ENCODE data around the gene CREB1.
"Not testable (repeated sequence)": the region's sequence is repeated elsewhere in the genome, so short reads cannot be mapped to it uniquely, and the experiment has no call there.

The CREB1 gene

DNA sequence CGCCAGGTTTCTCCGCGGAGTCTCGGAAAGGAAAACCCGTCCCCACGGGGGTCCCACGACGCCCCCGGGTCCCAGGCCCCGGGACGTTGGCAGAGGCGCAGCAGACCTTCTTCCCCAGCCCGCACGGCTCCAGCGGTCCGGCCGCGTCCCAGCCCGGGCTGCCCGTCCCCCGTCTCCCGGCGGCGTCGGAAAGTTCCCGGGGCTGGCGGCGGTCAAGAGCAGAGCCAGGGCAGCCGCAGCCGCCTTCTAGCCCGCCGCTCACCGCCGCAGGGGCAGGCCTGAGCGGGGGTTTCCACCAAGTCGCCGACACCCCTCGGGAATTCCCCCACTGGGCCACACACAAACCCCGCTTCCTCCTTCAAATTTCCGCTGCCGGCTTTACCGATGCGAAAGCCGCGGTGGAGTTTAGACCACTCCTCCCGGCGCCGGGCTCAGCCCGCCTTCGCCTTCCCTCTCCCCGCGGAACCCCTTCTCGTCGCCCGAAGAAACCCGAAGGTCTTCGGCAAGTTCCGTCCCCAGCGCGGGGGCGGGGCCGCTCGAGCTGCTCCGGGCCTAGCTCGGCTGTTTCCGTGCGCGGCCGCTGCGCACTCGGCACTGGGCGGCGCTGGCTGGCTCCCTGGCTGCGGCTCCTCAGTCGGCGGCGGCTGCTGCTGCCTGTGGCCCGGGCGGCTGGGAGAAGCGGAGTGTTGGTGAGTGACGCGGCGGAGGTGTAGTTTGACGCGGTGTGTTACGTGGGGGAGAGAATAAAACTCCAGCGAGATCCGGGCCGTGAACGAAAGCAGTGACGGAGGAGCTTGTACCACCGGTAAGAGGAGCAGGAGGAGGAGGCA is at the start of gene CREB1:
Gene CREB1, plus strand, starts transcription at position 633 of the 830 bp plus-strand sequence. CDS start 25,674 bp downstream, outside the sequence.
- DNase-seq = peak; percentile 97

DNA sequence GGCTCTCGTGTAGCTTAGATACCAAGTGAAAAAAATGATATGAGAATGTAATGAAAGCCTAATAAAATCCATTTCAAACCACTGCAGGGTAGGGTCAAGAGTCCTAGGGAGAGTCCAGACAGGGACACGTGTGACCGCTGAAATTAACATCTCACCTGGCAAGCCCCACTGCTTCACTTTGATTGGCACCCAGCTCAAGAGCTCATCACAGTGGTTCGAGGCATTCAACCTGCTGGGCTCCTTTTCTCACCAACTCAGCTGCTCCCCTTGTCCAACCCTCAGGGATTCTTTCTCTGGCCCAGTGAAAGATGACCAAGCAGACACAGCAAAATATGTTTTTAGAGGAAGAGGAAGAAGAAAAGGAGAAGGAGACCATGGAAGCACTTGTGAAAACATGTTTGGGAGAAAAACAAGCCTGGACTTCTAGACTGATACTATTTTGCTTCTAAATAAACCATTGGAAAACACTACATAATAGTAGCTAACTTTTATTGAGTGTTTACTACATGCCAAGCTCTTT is 49.2 kb upstream of the CREB1 start:
- DNase-seq = no peak

DNA sequence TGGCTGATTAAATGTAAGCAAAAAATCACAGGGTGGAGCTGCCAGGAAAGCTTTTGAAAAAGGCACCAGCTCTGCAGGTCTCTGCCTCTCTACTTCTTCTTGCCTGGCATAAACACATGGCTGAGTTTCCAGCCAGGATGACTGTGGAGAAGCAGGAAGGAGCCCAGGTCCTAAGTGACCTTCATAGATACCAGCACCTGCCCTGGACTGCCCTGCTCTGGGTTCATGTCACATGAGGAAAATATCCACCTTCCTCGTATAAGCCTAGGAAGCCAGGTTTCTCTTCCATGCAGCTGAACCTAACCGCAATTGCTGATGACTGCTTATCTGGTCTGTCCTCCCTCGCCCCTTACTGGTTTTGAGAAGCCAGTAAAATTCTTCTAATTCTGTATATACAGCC is 47.8 kb upstream of the CREB1 start:
- DNase-seq = peak; percentile 68

DNA sequence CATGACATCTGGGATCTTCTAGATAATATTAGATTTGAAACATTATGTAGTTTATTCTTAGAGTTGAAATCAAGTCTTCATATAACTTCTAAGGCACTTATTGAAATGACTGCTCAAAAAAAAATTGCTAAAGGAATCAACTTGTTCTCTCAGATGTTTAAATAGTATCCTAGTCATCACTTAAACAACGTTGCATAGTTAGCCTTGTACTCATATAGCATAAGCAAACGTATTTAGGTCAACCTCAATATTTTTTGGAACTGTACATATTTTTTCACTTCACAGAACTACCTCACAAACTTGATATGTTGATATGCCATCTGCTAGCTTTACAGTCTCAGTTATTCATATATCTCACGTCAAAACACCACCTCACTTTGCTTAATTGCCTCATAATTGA is 47.1 kb upstream of the CREB1 start:
- no peak for DNase-seq

DNA sequence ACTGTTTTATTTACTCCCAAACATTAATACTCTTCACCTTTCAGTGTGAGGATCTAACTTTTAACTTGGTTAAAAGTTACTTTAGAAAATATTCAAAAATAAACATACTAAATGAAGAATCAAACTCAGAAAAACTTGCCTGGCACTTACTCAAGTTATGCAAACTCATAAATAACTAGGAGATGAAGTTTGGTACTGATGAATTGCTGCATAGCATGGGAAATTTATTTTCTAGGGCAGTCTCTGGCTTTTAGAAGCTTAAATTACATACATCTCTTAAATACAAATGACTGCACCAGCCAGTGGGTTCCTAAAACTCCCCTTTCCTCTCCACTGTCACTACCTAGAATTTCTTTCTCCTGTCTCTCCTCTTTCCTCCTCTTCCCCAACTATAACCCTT is 46.7 kb upstream of the CREB1 start:
- DNase-seq = no peak

DNA sequence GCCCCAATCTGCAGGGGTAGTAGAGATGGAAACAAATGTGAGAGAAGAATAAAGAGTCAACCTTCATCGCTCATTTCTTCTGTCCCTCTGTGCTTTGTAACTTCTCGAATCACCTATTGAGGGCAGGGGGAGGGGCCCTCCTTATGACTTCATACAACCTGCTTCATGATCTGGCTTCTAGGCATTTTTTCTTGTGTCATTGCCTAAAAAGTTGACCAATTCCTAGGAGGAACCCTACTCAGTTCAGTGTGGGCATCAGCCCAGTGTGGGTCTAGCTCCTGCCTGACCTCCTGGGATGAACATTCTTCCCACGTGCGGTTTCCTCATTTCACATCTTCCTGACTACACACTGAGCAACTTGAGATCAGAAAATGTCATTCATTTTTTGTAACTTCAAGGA is 46.3 kb upstream of the CREB1 start:
- no peak for DNase-seq

DNA sequence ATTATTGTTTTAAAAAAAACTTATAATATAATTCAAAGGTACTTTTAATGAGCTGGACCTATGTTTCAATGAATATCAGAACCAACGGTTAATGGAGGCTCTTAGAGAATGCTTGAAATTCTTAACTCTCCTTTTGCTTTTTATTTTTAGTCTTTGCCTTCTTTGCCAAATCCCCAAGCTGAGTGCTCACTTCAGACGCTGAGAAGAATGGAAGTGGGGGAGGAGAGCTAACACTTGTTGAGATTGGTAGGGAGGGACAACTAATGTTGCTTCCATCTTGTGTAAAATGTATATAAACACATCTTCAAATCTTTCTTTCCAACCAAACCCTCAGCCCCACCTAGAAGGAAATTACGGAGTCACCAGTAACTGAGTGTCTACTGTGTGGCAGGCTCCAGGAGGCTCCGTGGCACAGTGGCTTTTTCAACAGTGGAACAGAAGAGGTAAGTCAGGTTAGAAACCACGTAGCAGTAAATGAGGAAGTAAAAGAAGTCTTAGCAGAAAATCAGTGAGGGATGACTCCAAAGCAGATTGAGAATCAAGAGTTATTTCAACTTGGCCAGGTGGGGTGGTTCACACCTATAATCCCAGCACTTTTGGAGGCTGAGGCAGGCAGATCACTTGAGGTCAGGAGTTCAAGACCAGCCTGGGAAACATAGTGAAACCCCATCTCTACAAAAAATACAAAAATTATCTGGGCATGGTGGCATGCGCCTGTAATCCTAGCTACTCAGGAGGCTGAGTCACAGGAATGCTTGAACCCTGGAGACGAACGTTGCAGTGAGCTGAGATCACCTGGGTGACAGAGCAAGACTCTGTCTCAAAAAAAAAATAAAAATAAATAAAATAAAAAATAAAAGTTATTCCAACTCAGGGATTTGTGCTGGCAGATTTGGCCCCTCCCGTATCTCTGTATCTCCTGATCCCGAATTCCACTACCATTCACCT is 45.0 kb upstream of the CREB1 start:
- DNase-seq = no peak

DNA sequence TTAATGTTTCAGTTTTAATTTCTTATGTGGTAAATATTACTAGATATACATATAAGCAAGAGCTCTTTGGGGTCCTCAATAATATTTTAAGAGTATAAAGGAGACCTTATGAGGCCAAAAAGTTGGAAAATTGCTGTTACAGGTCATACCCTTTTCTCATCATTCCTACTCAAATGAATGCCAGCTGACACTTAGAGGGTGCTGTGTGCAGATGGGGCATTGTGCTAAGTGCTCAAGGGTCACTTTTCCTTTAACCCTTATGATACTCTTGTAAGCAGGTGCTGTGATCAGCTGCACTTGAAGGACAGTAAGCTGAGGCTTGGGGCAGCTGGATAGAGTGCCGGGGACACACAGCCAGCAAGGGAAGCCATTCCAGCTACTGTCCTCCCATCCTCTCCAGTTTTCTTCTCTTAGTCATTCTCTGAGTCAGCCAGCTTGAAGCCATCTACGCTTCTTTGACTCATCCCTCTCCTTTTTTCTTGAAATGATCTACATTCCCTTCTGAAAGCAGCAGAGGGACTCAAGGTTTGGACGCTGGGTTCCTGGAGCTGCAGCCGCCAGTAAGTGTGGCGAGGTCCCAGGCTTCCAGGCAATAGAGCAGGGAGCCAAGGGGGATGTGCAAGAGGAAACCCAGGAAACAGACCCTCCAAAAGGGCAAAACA is 42.0 kb upstream of the CREB1 start:
- DNase-seq = no peak

DNA sequence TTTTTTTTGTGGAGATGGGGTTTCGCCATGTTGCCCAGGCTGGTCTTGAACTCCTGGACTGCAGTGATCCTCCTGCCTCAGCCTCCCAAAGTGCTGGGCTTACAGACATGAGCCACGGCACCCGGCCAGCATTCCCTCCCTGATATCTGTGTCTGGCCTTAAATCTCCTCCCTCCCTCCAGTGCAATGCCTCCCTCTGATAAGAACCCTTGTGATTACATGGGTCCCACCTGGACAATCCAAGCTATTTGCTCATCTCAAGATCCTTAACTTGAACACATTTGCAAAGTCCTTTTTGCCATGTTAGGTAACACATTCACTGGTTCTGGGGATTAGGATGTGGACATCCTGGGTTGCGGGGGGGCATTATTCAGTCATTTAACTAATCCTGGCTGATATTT is 40.5 kb upstream of the CREB1 start:
- no peak for DNase-seq

DNA sequence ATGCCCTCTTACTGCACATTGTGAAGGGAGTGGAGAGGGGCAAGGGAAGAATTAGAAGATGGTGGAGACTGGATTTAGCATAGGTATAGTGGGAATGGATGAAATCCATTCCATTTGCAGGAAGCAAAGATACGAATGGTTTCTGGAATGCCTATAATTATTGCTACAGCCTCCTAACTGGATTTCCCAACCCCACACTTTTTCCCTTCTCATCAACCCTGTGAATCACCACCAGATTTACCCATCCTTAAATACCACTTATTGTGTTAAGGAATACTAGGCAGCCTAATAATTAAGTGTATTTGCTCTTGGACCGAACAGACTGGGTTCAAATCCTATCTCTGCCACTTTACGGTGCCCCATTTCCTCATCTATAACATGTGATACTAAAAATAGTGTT is 39.3 kb upstream of the CREB1 start:
- no peak for DNase-seq

DNA sequence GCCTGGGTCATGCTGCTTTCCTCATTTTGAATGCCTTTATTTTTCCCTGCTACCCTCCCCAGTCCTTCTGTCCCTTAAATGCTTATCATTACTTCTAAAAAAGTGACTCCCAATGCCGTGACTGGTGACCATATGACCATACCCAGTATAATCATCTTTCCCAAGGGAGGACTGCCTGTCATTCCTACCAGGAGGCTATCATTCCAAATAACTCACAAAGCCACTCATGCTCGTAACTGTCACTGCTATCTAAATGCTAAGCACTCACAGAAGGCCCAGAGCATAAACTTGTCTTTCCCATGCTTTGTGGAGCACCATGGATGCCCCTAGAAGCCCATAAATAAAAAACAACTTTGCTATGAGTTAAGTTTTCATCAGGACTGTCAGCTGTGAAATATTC is 38.7 kb upstream of the CREB1 start:
- no peak for DNase-seq

DNA sequence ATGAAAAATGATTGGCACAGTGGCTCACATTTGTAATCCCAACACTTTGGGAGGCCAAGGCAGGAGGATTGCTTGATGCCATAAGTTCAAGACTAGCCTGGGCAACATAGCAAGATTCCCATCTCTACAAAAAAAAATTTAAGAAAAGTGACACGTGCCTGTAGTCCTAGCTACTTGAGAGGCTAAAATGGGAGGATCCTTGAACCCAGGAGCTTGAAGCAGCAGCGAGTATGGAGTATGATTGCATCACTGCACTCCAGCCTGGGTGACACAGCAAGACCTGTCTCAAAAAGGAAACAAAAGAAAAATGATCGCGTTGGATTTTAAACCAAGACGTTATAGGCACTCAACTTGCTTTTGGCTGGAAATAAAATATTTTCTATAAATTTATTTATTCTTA is 37.8 kb upstream of the CREB1 start:
- DNase-seq = no peak

DNA sequence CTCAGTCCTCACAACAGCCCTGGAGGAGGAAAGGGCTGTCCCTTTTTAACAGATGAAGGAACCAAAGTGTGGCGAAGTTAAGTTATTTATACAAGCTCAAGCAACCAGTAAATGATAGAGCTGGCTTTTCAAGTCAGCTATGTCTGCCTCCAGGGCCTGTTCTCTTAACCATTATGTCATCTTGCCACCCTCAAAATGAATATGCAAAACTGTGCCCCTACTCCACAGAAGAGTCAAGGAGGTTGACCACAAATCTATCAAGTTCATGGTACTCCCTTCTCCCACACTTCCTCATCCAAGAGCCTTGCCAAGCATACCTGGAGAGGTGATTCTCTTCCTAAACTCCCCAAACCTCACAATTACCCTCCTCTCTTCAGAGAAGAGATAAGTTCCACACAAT is 37.3 kb upstream of the CREB1 start:
- DNase-seq = no peak

DNA sequence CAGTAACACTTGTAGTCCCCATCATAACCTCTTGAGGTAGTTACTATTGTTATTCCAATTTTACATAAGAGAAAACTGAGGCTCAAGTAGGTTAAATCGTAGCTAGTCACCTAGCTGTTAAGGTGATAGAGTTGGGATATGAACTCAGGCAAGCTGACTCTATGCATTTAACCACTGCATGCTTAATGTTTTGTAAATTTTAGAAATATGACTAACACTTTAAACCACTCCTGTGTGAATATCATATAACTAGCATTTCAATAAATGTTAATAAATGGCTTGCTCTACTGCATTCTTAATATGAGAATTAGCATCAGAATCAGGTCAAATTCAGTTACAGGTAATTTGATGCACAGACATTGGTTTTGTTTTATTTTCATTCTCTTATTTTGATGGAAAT is 35.6 kb upstream of the CREB1 start:
- DNase-seq = no peak

DNA sequence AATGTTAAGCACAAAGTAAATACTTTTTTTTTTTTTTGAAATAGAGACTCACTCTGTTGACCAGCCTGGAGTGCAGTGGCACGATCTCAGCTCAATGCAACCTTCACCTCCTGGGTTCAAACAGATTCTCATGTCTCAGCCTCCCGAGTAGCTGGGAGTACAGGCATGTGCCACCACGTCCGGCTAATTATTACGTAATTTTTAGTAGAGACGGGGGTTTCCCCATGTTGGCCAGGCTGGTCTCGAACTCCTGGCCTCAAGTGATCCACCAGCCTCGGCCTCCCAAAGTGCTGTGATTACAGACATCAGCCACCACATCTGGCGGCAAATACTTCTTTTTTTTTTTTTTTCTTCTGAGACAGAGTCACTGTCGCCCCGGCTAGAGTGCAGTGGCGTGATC is 32.8 kb upstream of the CREB1 start:
- not testable (repeated sequence) for DNase-seq

DNA sequence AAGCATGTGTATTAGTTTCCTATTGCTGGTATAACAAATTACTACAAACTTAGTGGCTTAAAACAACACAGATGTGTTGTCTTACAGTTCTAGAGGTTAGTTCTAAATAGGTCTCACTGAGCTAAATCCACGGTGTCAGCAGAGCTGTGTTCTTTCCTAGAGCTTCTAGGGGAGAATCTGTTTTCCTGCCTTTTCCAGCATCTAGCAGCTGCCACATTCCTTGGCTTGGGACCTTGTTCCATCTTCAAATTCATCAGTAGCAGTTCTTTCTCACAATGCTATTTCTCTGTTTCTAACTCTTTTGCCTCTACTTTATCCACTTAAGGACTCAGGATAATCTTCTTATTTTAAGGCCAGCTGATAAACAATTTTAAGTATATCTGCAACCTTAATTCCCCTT is 32.2 kb upstream of the CREB1 start:
- no peak for DNase-seq

DNA sequence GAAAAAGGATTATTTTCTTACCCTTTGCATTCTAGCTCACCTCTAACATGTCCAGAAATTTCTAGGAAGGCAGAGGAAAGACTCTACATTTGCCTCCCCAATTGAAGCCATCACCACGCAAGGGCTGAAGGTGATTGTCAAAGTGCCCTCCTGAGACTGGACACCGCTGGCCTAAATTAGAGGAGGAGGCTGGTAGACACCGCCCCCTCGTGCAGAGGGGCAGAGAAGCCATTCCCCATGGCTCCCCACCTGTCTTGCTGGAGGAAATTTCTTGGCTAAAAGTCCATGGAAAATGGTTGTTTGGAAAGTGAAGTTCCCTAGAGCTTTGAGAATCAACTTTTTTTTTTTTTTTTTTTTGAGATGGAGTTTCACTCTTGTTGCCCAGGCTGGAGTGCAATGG is 31.3 kb upstream of the CREB1 start:
- DNase-seq = no peak

DNA sequence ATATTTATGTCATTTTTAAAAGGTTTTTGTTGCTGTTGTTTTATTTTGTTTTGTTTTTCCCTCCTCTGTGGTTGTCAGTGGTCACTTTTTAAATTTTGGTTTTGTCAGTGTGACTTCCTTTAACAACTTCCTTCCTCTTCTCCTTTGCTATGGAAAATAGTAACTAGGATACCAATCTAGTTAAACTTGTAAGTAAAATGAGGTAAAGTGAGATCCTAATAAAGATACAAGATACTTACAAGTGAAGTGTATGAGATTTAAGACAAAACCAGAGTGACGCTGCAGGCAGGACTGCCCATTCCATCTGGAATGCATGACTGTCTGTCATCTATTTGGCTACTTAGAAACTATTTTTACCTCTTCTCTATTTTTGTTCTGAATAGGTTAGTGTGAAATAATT is 30.6 kb upstream of the CREB1 start:
- no peak for DNase-seq

DNA sequence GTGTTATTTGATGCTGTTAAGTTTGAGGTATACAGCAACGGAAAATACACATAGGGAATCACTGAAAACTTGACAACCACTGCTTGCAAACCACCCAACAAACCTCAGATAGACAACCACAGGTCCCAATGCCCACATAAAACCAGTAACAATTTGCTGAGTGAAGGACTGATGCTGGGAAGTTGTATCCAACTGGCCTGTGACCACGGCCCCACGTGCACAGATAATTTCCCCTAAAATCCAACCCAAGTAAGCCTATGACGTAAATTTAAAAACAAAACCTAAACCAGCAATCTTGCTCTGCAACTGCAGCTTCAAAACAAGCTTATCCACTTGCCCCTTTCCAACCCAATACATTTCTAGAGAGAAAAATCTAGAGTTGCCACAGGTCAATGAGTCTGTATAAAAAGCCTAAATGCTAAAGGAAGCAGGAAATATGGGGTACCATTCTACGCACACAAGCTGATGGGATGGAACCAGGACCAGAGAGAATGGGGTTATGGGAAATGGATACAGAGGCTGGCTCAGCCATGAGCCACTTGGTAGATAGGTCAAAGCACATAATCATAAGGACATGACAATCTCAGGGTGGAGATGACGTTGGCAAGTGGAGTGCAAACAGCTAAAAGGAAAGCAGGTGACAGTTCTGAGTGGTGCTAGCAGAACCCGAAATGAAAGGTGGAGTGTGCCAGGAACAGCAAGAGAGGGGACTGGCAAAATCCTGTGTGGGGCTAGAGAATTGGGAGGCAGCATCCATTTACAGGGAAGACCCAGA is 27.8 kb upstream of the CREB1 start:
- no peak for DNase-seq

DNA sequence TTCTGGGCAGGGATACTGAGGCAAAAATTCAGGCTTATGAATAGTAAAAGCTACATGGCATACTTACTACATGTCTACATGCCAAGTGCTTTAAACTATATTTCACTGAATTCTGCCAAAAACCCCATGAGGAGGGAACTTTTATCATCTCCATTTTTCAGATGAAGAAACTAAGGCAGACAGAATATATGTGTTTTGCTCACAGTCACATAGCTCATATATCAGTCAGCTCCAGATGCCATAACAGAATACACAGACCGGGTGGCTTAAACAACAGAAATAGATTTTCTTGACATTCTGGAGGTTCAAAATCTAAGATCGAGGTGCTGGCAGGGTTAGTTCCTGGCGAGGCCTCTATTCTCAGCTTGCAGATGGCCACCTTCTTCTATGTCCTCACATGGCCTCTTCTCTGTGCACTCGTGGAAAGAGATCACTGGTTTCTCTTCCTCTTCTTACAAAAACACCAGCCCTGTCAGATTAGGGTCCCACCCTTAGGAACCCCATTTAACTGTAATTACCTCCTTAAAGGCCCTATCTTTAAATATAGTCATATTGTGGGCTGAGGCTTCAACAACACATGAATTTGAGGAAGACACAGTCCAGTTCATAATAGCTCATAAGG is 27.1 kb upstream of the CREB1 start:
- DNase-seq = peak; percentile 15

DNA sequence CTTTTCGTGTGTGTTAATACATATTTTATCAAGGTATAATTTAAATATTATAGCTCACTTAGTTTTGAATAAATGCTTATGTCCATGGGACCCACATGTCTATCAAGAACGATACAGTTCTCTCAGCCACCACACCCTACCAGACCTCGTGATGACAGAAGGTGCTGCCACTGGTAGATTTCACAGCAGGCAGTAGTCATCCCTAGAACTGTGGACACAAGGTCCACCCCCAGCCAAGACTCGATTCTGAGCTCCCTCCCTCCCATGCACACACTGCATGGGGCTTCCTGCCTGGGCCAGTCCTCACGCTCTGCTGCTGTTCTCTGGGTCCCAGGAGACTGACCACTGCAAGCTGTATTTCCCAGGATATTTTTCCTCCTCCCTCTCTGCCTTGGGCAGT is 26.5 kb upstream of the CREB1 start:
- peak; percentile 61 for DNase-seq
